ENCODE measurements around the gene ESM1. TPM values are rescaled to one million over a fixed set of nuclear protein-coding genes. Genes with fewer than 3 reads are reported as not detected.
A peak's percentile ranks its signal among the peaks of the same experiment; 100 is the strongest.

Gene ESM1
- total RNA-seq, 3 donors from 2014 or later (not counting 1 experiment from before 2014, with no cell fraction given), result 0.87 to 1.2 (median 0.95) TPM

- no peak overlapping the region for H3K4me3 ChIP-seq (ENCODE audit: low read length)
- TF ChIP-seq CTCF (IDR thresholded peaks at IDR 0.05), result no peak
- WGBS (ENCODE audit: insufficient coverage), result 82% methylated on average over 5 of the region's 5 CpGs
- H3K9me3 Mint-ChIP-seq, result no peaks in the 10 kb centered on the region
- H3K9me3 ChIP-seq (ENCODE audit: control insufficient read depth, insufficient read depth, low read length), result no peaks in the 10 kb centered on the region
- H3K4me3 Mint-ChIP-seq, result peak overlapping the region; percentile 87
- H3K27ac Mint-ChIP-seq, result peak overlapping the region in 1 of 2 donors; percentile 45
- H3K4me1 ChIP-seq (ENCODE audit: control insufficient read depth, insufficient read depth, low read length), result peaks cover 26% of the 10 kb centered on the region
- no peaks in the 10 kb centered on the region for H3K27me3 Mint-ChIP-seq (ENCODE audit: low read depth in 2 of 2)
- DNase-seq (no peak), ATAC-seq (no peak)
- H3K27ac ChIP-seq (ENCODE audit: low read length), result no peak overlapping the region
- H3K27me3 ChIP-seq (ENCODE audit: control insufficient read depth, insufficient read depth, low read length), result no peaks in the 10 kb centered on the region
- no peaks in the 10 kb centered on the region for H3K36me3 Mint-ChIP-seq
- no peaks in the 10 kb centered on the region for H3K36me3 ChIP-seq (ENCODE audit: control insufficient read depth, insufficient read depth, low read length)
- peaks cover 66 to 80% of the 10 kb centered on the region in 2 donors for H3K4me1 Mint-ChIP-seq
- intact Hi-C loops (cut with micrococcal nuclease), result no loop called here
Measured at GRCh38 chr5:54986269-54986654, 869 bp upstream of the ESM1 start.

- H3K4me3 Mint-ChIP-seq, result no peak overlapping the region
- 100% methylated on average over 7 of the region's 7 CpGs for WGBS (ENCODE audit: insufficient coverage)
Measured at GRCh38 chr5:54981928-54982327, 3.5 kb downstream of the ESM1 start.

GRCh38 chr5:54975701-54976100, 9.7 kb downstream of the ESM1 start:
- no peak for ATAC-seq
- Mint-ChIP-seq H3K27ac (no peak overlapping the region), H3K36me3 (no peaks in the 10 kb centered on the region)

More at GRCh38 chr5:54981928-54982327, 3.5 kb downstream of the ESM1 start:
- Histone ChIP-seq H3K9me3 (ENCODE audit: control insufficient read depth, insufficient read depth, low read length) (no peaks in the 10 kb centered on the region), H3K4me1 (ENCODE audit: control insufficient read depth, insufficient read depth, low read length) (peaks cover 8% of the 10 kb centered on the region), H3K27ac (ENCODE audit: low read length) (no peak overlapping the region), H3K27me3 (ENCODE audit: control insufficient read depth, insufficient read depth, low read length) (no peaks in the 10 kb centered on the region), H3K4me3 (ENCODE audit: low read length) (no peak overlapping the region), H3K36me3 (ENCODE audit: control insufficient read depth, insufficient read depth, low read length) (no peaks in the 10 kb centered on the region)
- DNase-seq (no peak), ATAC-seq (no peak)
- no peak overlapping the region for H3K27ac Mint-ChIP-seq
- H3K4me1 Mint-ChIP-seq, result peaks cover 32 to 40% of the 10 kb centered on the region in 2 donors
- intact Hi-C loops (cut with micrococcal nuclease), result no loop called here
- H3K9me3 Mint-ChIP-seq, result no peaks in the 10 kb centered on the region
- H3K27me3 Mint-ChIP-seq (ENCODE audit: low read depth in 2 of 2), result peaks cover 5 to 8% of the 10 kb centered on the region in 2 donors
- H3K36me3 Mint-ChIP-seq, result no peaks in the 10 kb centered on the region
- no peak for TF ChIP-seq CTCF (IDR thresholded peaks at IDR 0.05)

More at GRCh38 chr5:54975701-54976100, 9.7 kb downstream of the ESM1 start:
- intact Hi-C loops (cut with micrococcal nuclease), result no loop called here
- no peaks in the 10 kb centered on the region for H3K27me3 ChIP-seq (ENCODE audit: control insufficient read depth, insufficient read depth, low read length)
- DNase-seq, result no peak
- 75% methylated on average over 1 of the region's 1 CpG for WGBS (ENCODE audit: insufficient coverage)
- H3K4me3 Mint-ChIP-seq, result no peak overlapping the region
- no peak overlapping the region for H3K27ac ChIP-seq (ENCODE audit: low read length)
- no peaks in the 10 kb centered on the region for H3K9me3 ChIP-seq (ENCODE audit: control insufficient read depth, insufficient read depth, low read length)
- no peaks in the 10 kb centered on the region for H3K36me3 ChIP-seq (ENCODE audit: control insufficient read depth, insufficient read depth, low read length)
- H3K4me1 Mint-ChIP-seq, result no peaks in the 10 kb centered on the region
- no peak for TF ChIP-seq CTCF (IDR thresholded peaks at IDR 0.05)
- no peaks in the 10 kb centered on the region for H3K4me1 ChIP-seq (ENCODE audit: control insufficient read depth, insufficient read depth, low read length)
- no peak overlapping the region for H3K4me3 ChIP-seq (ENCODE audit: low read length)
- H3K9me3 Mint-ChIP-seq, result no peaks in the 10 kb centered on the region
- H3K27me3 Mint-ChIP-seq (ENCODE audit: low read depth in 2 of 2), result peaks cover 11 to 13% of the 10 kb centered on the region in 2 donors
